SH-SY5Y (cell line): ENCODE results near the gene MTCH1.

Source experiments
- GATA2 ChIP-seq: IDR thresholded peaks from 2 replicates; pipeline ENCODE4 v1.6.1; 2011; ENCODE audit warnings: mild to moderate bottlenecking, low read depth, low read length
- GATA3 ChIP-seq: IDR thresholded peaks from 2 replicates; pipeline ENCODE4 v1.6.1; 2011; ENCODE audit warnings: low read depth, mild to moderate bottlenecking, low read length, moderate library complexity

GRCh38 chr6:36973190-36973589 is 12.8 kb downstream of the MTCH1 start:
- TF ChIP-seq GATA2 = no peak
- no peak for TF ChIP-seq GATA3
